T-helper 2 cell treated with Interferon-gamma antibody and Interleukin-4, amounts not matched to agents 100 ng/mL and 5 ng/mL, for 36 hours (primary cell): Measurements from ENCODE around the gene MAPK8IP3. TPM values are rescaled to one million over a fixed set of nuclear protein-coding genes. Genes with fewer than 3 reads are reported as not detected.

Source experiments
- intact Hi-C: fragments of 100-400 bp; cut with micrococcal nuclease; formaldehyde crosslinking; loops from one replicate; pipeline ENCODE4 v1.15.1; 2023
- total RNA-seq: library from RNA; stranded (reverse); gene quantifications from 2 replicates; pipeline ENCODE4 v1.2.3, GENCODE V29; 2022

The MAPK8IP3 gene
- total RNA-seq, 1 donor from 2014 or later = 89.1 TPM

- intact Hi-C loops = no loop called here
Observed at GRCh38 chr16:1740234-1740633, 34.2 kb downstream of the MAPK8IP3 start.

- intact Hi-C loops = no loop called here
Observed at GRCh38 chr16:1740781-1741490, 34.9 kb downstream of the MAPK8IP3 start.

GRCh38 chr16:1741553-1742165, 35.7 kb downstream of the MAPK8IP3 start:
- intact Hi-C loops = no loop called here

GRCh38 chr16:1743376-1744337, 37.7 kb downstream of the MAPK8IP3 start:
- intact Hi-C loops = no loop called here

GRCh38 chr16:1744338-1744840, 38.4 kb downstream of the MAPK8IP3 start:
- intact Hi-C loops = no loop called here

- intact Hi-C loops = no loop called here
Observed at GRCh38 chr16:1745181-1745899, 39.3 kb downstream of the MAPK8IP3 start.

- intact Hi-C loops = no loop called here
Observed at GRCh38 chr16:1745900-1746692, 40.1 kb downstream of the MAPK8IP3 start.

GRCh38 chr16:1746693-1747195, 40.7 kb downstream of the MAPK8IP3 start:
- intact Hi-C loops = no loop called here

- intact Hi-C loops = no loop called here
Observed at GRCh38 chr16:1747934-1748333, 41.9 kb downstream of the MAPK8IP3 start.

GRCh38 chr16:1749152-1750117, 43.4 kb downstream of the MAPK8IP3 start:
- intact Hi-C loops = no loop called here

GRCh38 chr16:1751946-1752345, 46.0 kb downstream of the MAPK8IP3 start:
- intact Hi-C loops = no loop called here

- intact Hi-C loops = no loop called here
Observed at GRCh38 chr16:1752853-1753252, 46.9 kb downstream of the MAPK8IP3 start.

GRCh38 chr16:1754204-1754603, 48.2 kb downstream of the MAPK8IP3 start:
- intact Hi-C loops = no loop called here

- intact Hi-C loops = no loop called here
Observed at GRCh38 chr16:1757714-1758461, 51.9 kb downstream of the MAPK8IP3 start.

- intact Hi-C loops = no loop called here
Observed at GRCh38 chr16:1758923-1759322, 52.9 kb downstream of the MAPK8IP3 start.

- intact Hi-C loops = no loop called here
Observed at GRCh38 chr16:1759511-1759910, 53.5 kb downstream of the MAPK8IP3 start.

- intact Hi-C loops = no loop called here
Observed at GRCh38 chr16:1760911-1761310, 54.9 kb downstream of the MAPK8IP3 start.

GRCh38 chr16:1761751-1762150, 55.8 kb downstream of the MAPK8IP3 start:
- intact Hi-C loops = no loop called here
